Fibroblast of lung (primary cell): ENCODE measurements around the gene RTP1. TPM values are rescaled to one million over a fixed set of nuclear protein-coding genes. Genes with fewer than 3 reads are reported as not detected.
A peak's percentile ranks its signal among the peaks of the same experiment; 100 is the strongest.

Experiments
- DNase-seq, 2 donors: peaks; one replicate each; pipeline versions ENCODE4 v3.0.0 to v3.0.0-alpha.2; 2010; ENCODE audit warnings: low read depth in 2 of 2
- H2AFZ ChIP-seq: 2 replicates; pipeline ENCODE4 v1.5.1; 2012; ENCODE audit warnings: low read length, control low read depth, inconsistent platforms
- H3K27ac ChIP-seq: 2 replicates; pipeline ENCODE4 v1.5.1; 2011; ENCODE audit warnings: low read length, control low read depth; ENCODE audit not compliant: insufficient read depth
- H3K27me3 ChIP-seq: 2 replicates; pipeline ENCODE4 v1.5.1; 2011; ENCODE audit warnings: mild to moderate bottlenecking, low read length; ENCODE audit not compliant: control insufficient read depth, insufficient read depth
- H3K36me3 ChIP-seq: 2 replicates; pipeline ENCODE4 v1.5.1; 2011; ENCODE audit warnings: low read length; ENCODE audit not compliant: control insufficient read depth, insufficient read depth
- H3K4me1 ChIP-seq: 2 replicates; pipeline ENCODE4 v1.5.1; 2011; ENCODE audit warnings: low read length; ENCODE audit not compliant: control insufficient read depth, insufficient read depth; ENCODE audit errors: extremely low read depth
- H3K4me2 ChIP-seq: 2 replicates; pipeline ENCODE4 v1.5.1; 2011; ENCODE audit warnings: low read length, control low read depth; ENCODE audit not compliant: insufficient read depth; ENCODE audit errors: extremely low read depth
- H3K4me3 ChIP-seq, 4 experiments: fragments of 200-600 bp in 1 of 4; sonication (generic) in 1 of 4; replicated peaks in 1 of 4; 2 replicates each; pipeline ENCODE4 v1.5.1; 2011 to 2016; ENCODE audit warnings: low read length in 4 of 4, low read depth in 3 of 4, mild to moderate bottlenecking in 3 of 4, control low read depth in 2 of 4, inconsistent platforms in 1 of 4, mixed read lengths in 1 of 4; ENCODE audit not compliant: insufficient read depth in 1 of 4; ENCODE audit errors: control extremely low read depth in 1 of 4
- H3K79me2 ChIP-seq: 2 replicates; pipeline ENCODE4 v1.5.1; 2012; ENCODE audit warnings: mild to moderate bottlenecking, low read length, inconsistent platforms; ENCODE audit not compliant: control insufficient read depth, insufficient read depth
- H3K9ac ChIP-seq: 2 replicates; pipeline ENCODE4 v1.5.1; 2011; ENCODE audit warnings: mild to moderate bottlenecking, low read length, control low read depth; ENCODE audit not compliant: insufficient read depth
- H3K9me3 ChIP-seq: 2 replicates; pipeline ENCODE4 v1.5.1; 2012; ENCODE audit warnings: low read depth, low read length; ENCODE audit not compliant: control insufficient read depth, insufficient read depth
- H4K20me1 ChIP-seq: 2 replicates; pipeline ENCODE4 v1.5.1; 2011; ENCODE audit warnings: low read length; ENCODE audit not compliant: control insufficient read depth, insufficient read depth; ENCODE audit errors: extremely low read depth
- CTCF ChIP-seq, 2 donors: IDR thresholded peaks in 1 of 2; conservative IDR thresholded peaks in 1 of 2; 1 replicate in 1 of 2; 2 replicates in 1 of 2; pipeline ENCODE4 v1.5.1; 2011 to 2012; ENCODE audit warnings: low read length in 2 of 2, control low read depth in 1 of 2, inconsistent platforms in 1 of 2, low read depth in 1 of 2, mild to moderate bottlenecking in 1 of 2
- EZH2 ChIP-seq: IDR thresholded peaks from 2 replicates; pipeline ENCODE4 v1.5.1; 2012; ENCODE audit warnings: low read length, control low read depth, mild to moderate bottlenecking; ENCODE audit errors: missing control alignments
- polyA plus RNA-seq, 2 donors: library from polyadenylated mRNA; depleted of rRNA in 1 of 2; stranded (reverse) in 1 of 2; unstranded in 1 of 2; fragments of >200 nt; gene quantifications; 2 replicates each; pipeline ENCODE4 v1.2.1, GENCODE V29; 2011 to 2012; ENCODE audit warnings: missing spikeins in 1 of 2
- total RNA-seq: library from RNA; depleted of rRNA; stranded (reverse); fragments of >200 nt; gene quantifications from 2 replicates; pipeline ENCODE4 v1.2.1, GENCODE V29; 2014

RTP1 gene
- total and polyA plus RNA-seq, 2 donors (not counting 1 experiment from before 2014, with no cell fraction given): under 0.01 TPM; not detected in 1

GRCh38 chr3:187183903-187184302 lies 13.4 kb upstream of the RTP1 start:
- no peak overlapping the region for H3K9ac ChIP-seq
- DNase-seq: no peak

GRCh38 chr3:187185759-187186158 lies 11.5 kb upstream of the RTP1 start:
- H3K27me3 ChIP-seq: no peaks in the 10 kb centered on the region
- TF ChIP-seq CTCF (conservative IDR thresholded peaks at IDR 0.05 in 1 of 2, IDR thresholded peaks at IDR 0.05 in 1 of 2; ENCODE audit: low read depth in 1 of 2, low read length in 2 of 2): no peak
- TF ChIP-seq EZH2: no peak
- H3K4me3 ChIP-seq: no peak overlapping the region
- no peak overlapping the region for H2AFZ ChIP-seq
- H3K27ac ChIP-seq: no peak overlapping the region
- H3K4me2 ChIP-seq: no peak overlapping the region
- H3K79me2 ChIP-seq: no peaks in the 10 kb centered on the region
- no peaks in the 10 kb centered on the region for H3K36me3 ChIP-seq
- H4K20me1 ChIP-seq: no peaks in the 10 kb centered on the region
- DNase-seq: no peak
- peaks cover 11% of the 10 kb centered on the region for H3K4me1 ChIP-seq
- H3K9ac ChIP-seq: no peak overlapping the region
- no peaks in the 10 kb centered on the region for H3K9me3 ChIP-seq

More at GRCh38 chr3:187183903-187184302, 13.4 kb upstream of the RTP1 start:
- H3K27ac ChIP-seq: no peak overlapping the region
- TF ChIP-seq CTCF (conservative IDR thresholded peaks at IDR 0.05 in 1 of 2, IDR thresholded peaks at IDR 0.05 in 1 of 2; ENCODE audit: low read depth in 1 of 2, low read length in 2 of 2): no peak
- no peak for TF ChIP-seq EZH2
- no peaks in the 10 kb centered on the region for H3K9me3 ChIP-seq
- no peaks in the 10 kb centered on the region for H3K79me2 ChIP-seq
- H3K4me2 ChIP-seq: no peak overlapping the region
- H3K4me3 ChIP-seq: no peak overlapping the region
- H3K4me1 ChIP-seq: peaks cover 11% of the 10 kb centered on the region
- H4K20me1 ChIP-seq: no peaks in the 10 kb centered on the region
- H3K27me3 ChIP-seq: no peaks in the 10 kb centered on the region
- no peaks in the 10 kb centered on the region for H3K36me3 ChIP-seq
- no peak overlapping the region for H2AFZ ChIP-seq

- Histone ChIP-seq H3K9ac (no peak overlapping the region), H3K4me2 (peak overlapping the region; percentile 75), H4K20me1 (no peaks in the 10 kb centered on the region), H2AFZ (no peak overlapping the region), H3K9me3 (no peaks in the 10 kb centered on the region), H3K27ac (no peak overlapping the region), H3K4me1 (peaks cover 11% of the 10 kb centered on the region), H3K4me3 (no peak overlapping the region), H3K36me3 (no peaks in the 10 kb centered on the region), H3K79me2 (no peaks in the 10 kb centered on the region), H3K27me3 (no peaks in the 10 kb centered on the region)
- TF ChIP-seq EZH2: no peak
- no peak for TF ChIP-seq CTCF (conservative IDR thresholded peaks at IDR 0.05 in 1 of 2, IDR thresholded peaks at IDR 0.05 in 1 of 2; ENCODE audit: low read depth in 1 of 2, low read length in 2 of 2)
- no peak for DNase-seq
Observed at GRCh38 chr3:187186375-187186774, 10.9 kb upstream of the RTP1 start.
